SK-N-SH (cell line): ENCODE measurements around the gene NOL4L. TPM values are rescaled to one million over a fixed set of nuclear protein-coding genes. Genes with fewer than 3 reads are reported as not detected.
A peak's percentile ranks its signal among the peaks of the same experiment; 100 is the strongest.

Source experiments
- CTCF ChIA-PET: fragments of 300-600, 350-600 bp; formaldehyde crosslinking; extraction: SDS; loops from one replicate; lab custom pipeline; 2021; lab: Yijun Ruan, JAX
- POLR2A ChIA-PET: fragments of 350-600 bp; sonication (Branson Sonifier 250); formaldehyde crosslinking; extraction: SDS; loops from one replicate; lab custom pipeline; 2020; ENCODE audit warnings: antibody characterized with exemption, inconsistent platforms; lab: Yijun Ruan, JAX
- DNase-seq: peaks from one replicate; pipeline ENCODE4 v3.0.0; 2012
- H2AFZ ChIP-seq: fragments of 200-600 bp; sonication (generic); 2 replicates; pipeline ENCODE4 v1.8.1; 2016; ENCODE audit warnings: antibody characterized with exemption, mild to moderate bottlenecking, low read depth
- H3F3A ChIP-seq: fragments of 200-600 bp; sonication (generic); replicated peaks from 2 replicates; pipeline ENCODE3; 2016; ENCODE audit warnings: antibody characterized with exemption, mild to moderate bottlenecking; ENCODE audit not compliant: insufficient read depth
- H3K27ac ChIP-seq, 2 experiments: fragments of 200-500 bp in 1 of 2; fragments of 200-600 bp in 1 of 2; sonication (Bioruptor generic) in 1 of 2; sonication (generic), shearing (Covaris generic) in 1 of 2; 2 replicates each; pipeline versions ENCODE4 v1.5.1 to v1.6.1; 2014 to 2016; ENCODE audit warnings: low read depth in 2 of 2, inconsistent platforms in 1 of 2, low read length in 1 of 2, mild to moderate bottlenecking in 1 of 2, mixed read lengths in 1 of 2
- H3K27me3 ChIP-seq: fragments of 200-600 bp; sonication (generic), shearing (Covaris generic); 2 replicates; pipeline ENCODE4 v1.6.1; 2016; ENCODE audit warnings: mixed run types; ENCODE audit not compliant: insufficient read depth
- H3K36me3 ChIP-seq, 2 experiments: fragments of 200-500 bp in 1 of 2; fragments of 200-600 bp in 1 of 2; sonication (Bioruptor generic) in 1 of 2; sonication (generic) in 1 of 2; replicated peaks in 1 of 2; 2 replicates each; pipeline versions ENCODE3 to v1.5.1; 2014 to 2016; ENCODE audit warnings: low read length in 1 of 2, mild to moderate bottlenecking in 1 of 2; ENCODE audit not compliant: insufficient read depth in 2 of 2, control insufficient read depth in 1 of 2
- H3K4me1 ChIP-seq, 2 experiments: fragments of 200-500 bp in 1 of 2; fragments of 200-600 bp in 1 of 2; sonication (Bioruptor generic) in 1 of 2; sonication (generic), shearing (Covaris generic) in 1 of 2; 2 replicates each; pipeline versions ENCODE4 v1.5.1 to v1.6.1; 2014 to 2016; ENCODE audit warnings: low read depth in 1 of 2, low read length in 1 of 2, mixed run types in 1 of 2; ENCODE audit not compliant: insufficient read depth in 2 of 2, control insufficient read depth in 1 of 2
- H3K4me2 ChIP-seq: fragments of 200-600 bp; sonication (generic), shearing (Covaris generic); 2 replicates; pipeline ENCODE4 v1.6.1; 2017; ENCODE audit warnings: mixed run types
- H3K4me3 ChIP-seq, 2 experiments: fragments of 200-500 bp in 1 of 2; fragments of 200-600 bp in 1 of 2; sonication (Bioruptor generic) in 1 of 2; sonication (generic), shearing (Covaris generic) in 1 of 2; 2 replicates each; pipeline versions ENCODE4 v1.5.1 to v1.8.1; 2014 to 2016; ENCODE audit warnings: low read depth in 2 of 2, inconsistent platforms in 1 of 2, low read length in 1 of 2, mild to moderate bottlenecking in 1 of 2, mixed read lengths in 1 of 2, moderate library complexity in 1 of 2
- H3K79me2 ChIP-seq: fragments of 200-600 bp; sonication (generic); 2 replicates; pipeline ENCODE4 v1.8.1; 2017; ENCODE audit warnings: mild to moderate bottlenecking; ENCODE audit not compliant: insufficient read depth
- H3K9ac ChIP-seq: fragments of 200-600 bp; sonication (generic); 2 replicates; pipeline ENCODE4 v1.6.1; 2017; ENCODE audit warnings: mixed run types
- H3K9me2 ChIP-seq: fragments of 200-600 bp; sonication (generic); 2 replicates; pipeline ENCODE4 v1.6.1; 2017; ENCODE audit warnings: mixed run types
- H3K9me3 ChIP-seq: fragments of 200-600 bp; sonication (generic); 2 replicates; pipeline ENCODE4 v1.6.1; 2017; ENCODE audit warnings: mixed run types, mild to moderate bottlenecking, moderate library complexity
- H4K20me1 ChIP-seq: fragments of 200-600 bp; sonication (generic); 2 replicates; pipeline ENCODE4 v1.6.1; 2017; ENCODE audit warnings: mild to moderate bottlenecking, mixed run types; ENCODE audit not compliant: insufficient read depth
- CTCF ChIP-seq: fragments of 200-600 bp; sonication (generic); IDR thresholded peaks from 2 replicates; pipeline ENCODE4 v1.6.1; 2017; ENCODE audit warnings: antibody characterized with exemption, mild to moderate bottlenecking, moderate library complexity
- FOXJ3 ChIP-seq: sonication (generic); formaldehyde crosslinking; IDR thresholded peaks from 2 replicates; pipeline ENCODE4 v1.5.1; 2020; ENCODE audit warnings: mild to moderate bottlenecking, missing genetic modification reagents
- NFIC ChIP-seq: IDR thresholded peaks from 2 replicates; pipeline ENCODE4 v1.4.0; 2012; ENCODE audit warnings: borderline replicate concordance
- PBX3 ChIP-seq: IDR thresholded peaks from 2 replicates; pipeline ENCODE4; 2012
- SIN3A ChIP-seq: IDR thresholded peaks from 2 replicates; pipeline ENCODE4 v1.6.1; 2012; ENCODE audit warnings: low read depth, mild to moderate bottlenecking, low read length, moderate library complexity, borderline replicate concordance
- TAF1 ChIP-seq: IDR thresholded peaks from 2 replicates; pipeline ENCODE4 v1.6.1; 2012; ENCODE audit warnings: low read depth, mild to moderate bottlenecking, low read length, moderate library complexity, borderline replicate concordance
- TCF12 ChIP-seq: IDR thresholded peaks from 2 replicates; pipeline ENCODE4 v1.4.0; 2012
- WGBS: methylation state at CpG from one replicate; pipeline ENCODE4 v1.1.6; 2017; ENCODE audit warnings: low lambda C conversion rate; 5-methylcytosine and 5-hydroxymethylcytosine counted together
- polyA plus RNA-seq, 3 experiments: library from polyadenylated mRNA; depleted of rRNA; stranded (reverse); fragments of >200 nt; gene quantifications; 2 replicates each; pipeline ENCODE4 v1.2.3, GENCODE V29; 2012

Gene NOL4L
- polyA plus RNA-seq, 1 of the 3 experiments (the other 2 are of a cell fraction): 14.3 TPM

GRCh38 chr20:32460683-32461320 is 124.3 kb downstream of the NOL4L start (continued):
- TF ChIP-seq SIN3A (no peak), NFIC (no peak)

- H3K27me3 ChIP-seq: no peaks in the 10 kb centered on the region
- H3K27ac ChIP-seq: peak overlapping the region in 1 of 2 experiments; percentile 19; a peak in 1 of 4 replicates
- peaks cover 68% of the 10 kb centered on the region for H3K79me2 ChIP-seq
- H2AFZ ChIP-seq: no peak overlapping the region
- no peak for DNase-seq
- 94% methylated on average over 15 of the region's 15 CpGs for whole genome bisulfite sequencing
- no peaks in the 10 kb centered on the region for H3K9me2 ChIP-seq
- H3K9me3 ChIP-seq: no peaks in the 10 kb centered on the region
- H3K36me3 ChIP-seq: peaks cover 9 to 18% of the 10 kb centered on the region in 2 experiments
- H3K4me2 ChIP-seq: no peak overlapping the region
- H3F3A ChIP-seq: peaks cover 11% of the 10 kb centered on the region
- peaks cover 38% of the 10 kb centered on the region for H4K20me1 ChIP-seq
- H3K9ac ChIP-seq: no peak overlapping the region
- no peak overlapping the region for H3K4me3 ChIP-seq
- H3K4me1 ChIP-seq: peaks cover 5 to 60% of the 10 kb centered on the region in 2 experiments; a peak in 3 of 4 replicates
- TF ChIP-seq TAF1: no peak
- TF ChIP-seq TCF12: no peak
- TF ChIP-seq PBX3: no peak
- ChIA-PET CTCF (interaction anchor here (1.0 to 6.0 kb wide), 3 partner anchors 24 to 192 kb away, joined by 3 to 41 read pairs (median 3); no protein-coding TSS in a partner anchor), POLR2A (no interaction called here)
These were observed 124.9 kb downstream of the NOL4L start for GRCh38 chr20:32460231-32460630.

- Histone ChIP-seq H3K27ac (peak overlapping the region in 1 of 2 experiments; percentile 94; a peak in 2 of 4 replicates), H3K9me2 (no peaks in the 10 kb centered on the region), H2AFZ (no peak overlapping the region), H3F3A (peaks cover 8% of the 10 kb centered on the region), H3K4me2 (no peak overlapping the region), H3K4me1 (peaks cover 5 to 61% of the 10 kb centered on the region in 2 experiments; a peak in 3 of 4 replicates), H3K79me2 (peaks cover 63% of the 10 kb centered on the region; the same call in 1 of the 2 replicates), H4K20me1 (peaks cover 34% of the 10 kb centered on the region), H3K9me3 (no peaks in the 10 kb centered on the region), H3K27me3 (no peaks in the 10 kb centered on the region), H3K4me3 (no peak overlapping the region), H3K9ac (no peak overlapping the region), H3K36me3 (peaks cover 3 to 22% of the 10 kb centered on the region in 2 experiments)
- TF ChIP-seq FOXJ3 (CRISPR knock-in tag) (no peak), CTCF (no peak)
- DNase-seq: no peak
- 82% methylated on average over 7 of the region's 12 CpGs for WGBS
- POLR2A ChIA-PET: interaction anchor here (0.6 to 2.6 kb wide), 2 partner anchors 25 to 1904 kb away, joined by 3 to 9 read pairs; partner anchors contain the start of gene ITCH
- CTCF ChIA-PET: interaction anchor here (1.1 to 6.0 kb wide), 4 partner anchors 13 to 39 kb away, joined by 4 to 41 read pairs (median 21); no protein-coding TSS in a partner anchor
These were observed 126.3 kb downstream of the NOL4L start for GRCh38 chr20:32458837-32459220.
